A549 (cell line): Measurements from ENCODE around the gene RORC. TPM values are rescaled to one million over a fixed set of nuclear protein-coding genes. Genes with fewer than 3 reads are reported as not detected.

Source experiments
- ATAC-seq, 2 experiments: fragments of 200-7000 bp in 1 of 2; fragments of >200 bp in 1 of 2; cut with Nextera tagmentation in 1 of 2; cut with Tn5 transposase in 1 of 2; 3 replicates each; pipeline versions ENCODE4 v1.8.0 to v1.9.1; 2018 to 2020; ENCODE audit warnings: mild to moderate bottlenecking in 1 of 2, moderate library complexity in 1 of 2
- CTCF ChIA-PET: fragments of 300-600 bp; sonication (Branson Sonifier 250); formaldehyde crosslinking; extraction: SDS; loops from one replicate; lab custom pipeline; 2021; ENCODE audit warnings: antibody characterized with exemption, inconsistent platforms; lab: Yijun Ruan, JAX
- POLR2A ChIA-PET: fragments of 350-600 bp; formaldehyde crosslinking; extraction: SDS; loops from one replicate; lab custom pipeline; 2021; ENCODE audit warnings: antibody characterized with exemption, inconsistent platforms; lab: Yijun Ruan, JAX
- DNase-seq, 2 experiments: peaks; one replicate each; pipeline versions ENCODE4 v3.0.0 to v3.0.0-alpha.2; 2011 to 2016; ENCODE audit warnings: low read depth in 1 of 2, low spot score in 1 of 2
- FAIRE-seq: peaks from 2 replicates; lab custom pipeline; 2011; peaks lifted over from hg19 to GRCh38; lab: Jason Lieb, UNC
- H3K27ac ChIP-seq, 2 experiments: fragments of >200 bp; sonication (Bioruptor Twin); formaldehyde crosslinking; 3 replicates each; pipeline ENCODE4 v1.5.1; 2016 to 2017
- H3K4me1 ChIP-seq: fragments of >200 bp; sonication (Bioruptor Twin); formaldehyde crosslinking; 3 replicates; pipeline ENCODE4 v1.6.1; 2016
- H3K4me2 ChIP-seq: fragments of >200 bp; sonication (Bioruptor Twin); formaldehyde crosslinking; 3 replicates; pipeline ENCODE4 v1.6.1; 2016
- H3K4me3 ChIP-seq: fragments of >200 bp; sonication (Bioruptor Twin); formaldehyde crosslinking; 3 replicates; pipeline ENCODE4 v1.5.1; 2016
- H3K9me3 ChIP-seq: fragments of >200 bp; sonication (Bioruptor Twin); formaldehyde crosslinking; 3 replicates; pipeline ENCODE4 v1.6.1; 2016
- EHF ChIP-seq: fragments of 250-450 bp; sonication (Bioruptor Pico); IDR thresholded peaks from 2 replicates; pipeline ENCODE4 v1.5.0; 2020; ENCODE audit warnings: mild to moderate bottlenecking
- ESRRA ChIP-seq: fragments of 150-350 bp; IDR thresholded peaks from 2 replicates; pipeline ENCODE4 v1.6.1; 2014; ENCODE audit warnings: mild to moderate bottlenecking, low read length, borderline replicate concordance
- HDAC2 ChIP-seq: fragments of 200-600 bp; sonication (generic); IDR thresholded peaks from 2 replicates; pipeline ENCODE4 v1.6.1; 2016
- HEYL ChIP-seq: fragments of 250-450 bp; sonication (Bioruptor Pico); IDR thresholded peaks from 2 replicates; pipeline ENCODE4 v1.8.0; 2021; ENCODE audit warnings: mild to moderate bottlenecking, moderate library complexity
- HOXB5 ChIP-seq: fragments of 250-450 bp; sonication (Bioruptor Pico); IDR thresholded peaks from 2 replicates; pipeline ENCODE4 v1.5.0; 2020; ENCODE audit warnings: mild to moderate bottlenecking, moderate library complexity
- JUN ChIP-seq, 2 experiments: fragments of >200 bp; sonication (Bioruptor Twin); formaldehyde crosslinking; IDR thresholded peaks; 2 replicates in 1 of 2; 3 replicates in 1 of 2; pipeline ENCODE4 v1.6.1; 2016 to 2017
- MAZ ChIP-seq: fragments of 150-350 bp; IDR thresholded peaks from 2 replicates; pipeline ENCODE4 v1.6.1; 2014; ENCODE audit warnings: antibody characterized with exemption, low read depth, low read length, borderline replicate concordance
- MYC ChIP-seq: IDR thresholded peaks from 2 replicates; pipeline ENCODE4 v1.6.1; 2012; ENCODE audit warnings: mild to moderate bottlenecking, inconsistent platforms, low read length, improper control_type of control experiment, borderline replicate concordance
- RARB ChIP-seq: fragments of 250-450 bp; sonication (Bioruptor Pico); IDR thresholded peaks from 2 replicates; pipeline ENCODE4 v1.8.0; 2021; ENCODE audit warnings: mild to moderate bottlenecking, moderate library complexity
- RCOR1 ChIP-seq: fragments of 150-350 bp; IDR thresholded peaks from 2 replicates; pipeline ENCODE4 v1.6.1; 2014; ENCODE audit warnings: antibody characterized with exemption, low read length, low read depth
- RFX5 ChIP-seq: fragments of 450-650 bp; IDR thresholded peaks from 2 replicates; pipeline ENCODE4 v1.7.1; 2014; ENCODE audit warnings: antibody characterized with exemption, mild to moderate bottlenecking, moderate library complexity
- SMC3 ChIP-seq: fragments of >200 bp; sonication (Bioruptor Twin); formaldehyde crosslinking; IDR thresholded peaks from 3 replicates; pipeline ENCODE4 v1.6.1; 2018; ENCODE audit warnings: inconsistent platforms
- TP53 ChIP-seq: fragments of 250-450 bp; sonication (Bioruptor Pico); IDR thresholded peaks from 2 replicates; pipeline ENCODE4 v1.5.0; 2021; ENCODE audit warnings: mild to moderate bottlenecking, moderate library complexity
- ZC3H11A ChIP-seq: fragments of 450-650 bp; IDR thresholded peaks from 2 replicates; pipeline ENCODE4 v1.6.1; 2014; ENCODE audit warnings: antibody characterized with exemption, mild to moderate bottlenecking
- ZFP36 ChIP-seq: fragments of 450-650 bp; IDR thresholded peaks from 2 replicates; pipeline ENCODE4 v1.6.1; 2014; ENCODE audit warnings: borderline replicate concordance; ENCODE audit not compliant: partially characterized antibody
- ZSCAN20 ChIP-seq: fragments of 250-450 bp; sonication (Bioruptor Pico); IDR thresholded peaks from 2 replicates; pipeline ENCODE4 v1.8.0; 2022; ENCODE audit warnings: mild to moderate bottlenecking, moderate library complexity
- WGBS: methylation state at CpG from one replicate; pipeline ENCODE4 v1.1.6; 2017; ENCODE audit errors: missing lambda C conversion rate; 5-methylcytosine and 5-hydroxymethylcytosine counted together
- polyA plus RNA-seq, 4 experiments: library from polyadenylated mRNA; depleted of rRNA in 3 of 4; stranded (reverse); fragments of >200 nt; fragmentation: RNase III in 1 of 4; extraction: RNeasy Plus Mini Kit Qiagen cat#74134 plus additional on column Dnase treatment in 1 of 4; gene quantifications; 2 replicates in 3 of 4; 3 replicates in 1 of 4; pipeline ENCODE4 v1.2.3, GENCODE V29; 2011 to 2017
- TF ChIP-seq, protein P1 (sequence below): IDR thresholded peaks from 2 replicates; pipeline ENCODE4 v1.6.1; 2012
- TF ChIP-seq, protein P2 (sequence below): fragments of 150-350 bp; IDR thresholded peaks from 2 replicates; pipeline ENCODE4 v1.6.1; 2014; ENCODE audit warnings: low read depth, mild to moderate bottlenecking, low read length
- TF ChIP-seq, protein P3 (sequence below): fragments of 450-650 bp; IDR thresholded peaks from 2 replicates; pipeline ENCODE4 v1.6.1; 2014; ENCODE audit warnings: antibody characterized with exemption
- TF ChIP-seq, protein P4 (sequence below): fragments of >200 bp; sonication (Bioruptor Twin); formaldehyde crosslinking; IDR thresholded peaks from 2 replicates; pipeline ENCODE4 v1.6.1; 2016

RORC gene
- polyA plus RNA-seq, 2 of the 4 experiments (the other 2 are of a cell fraction): 0.06 to 0.25 TPM

DNA sequence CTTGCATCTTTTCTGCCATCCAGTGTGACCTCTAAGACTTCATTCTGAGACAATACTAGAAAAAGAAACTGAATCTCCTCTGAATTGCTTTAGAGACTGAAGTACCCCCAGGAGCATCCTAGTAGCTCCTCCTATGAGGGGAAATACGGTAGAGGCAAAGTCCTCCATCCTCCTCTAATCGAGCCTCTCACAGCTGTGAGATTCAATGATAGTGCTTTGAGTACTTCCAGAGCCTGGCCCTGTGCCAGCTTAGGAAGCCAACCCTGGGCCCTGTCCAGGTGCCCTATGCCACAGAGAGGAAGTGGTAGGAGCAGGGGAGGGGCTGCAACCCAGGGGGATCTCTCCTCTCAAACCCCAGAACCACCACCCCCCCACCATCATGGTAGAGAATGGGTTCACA lies 10.7 kb downstream of the RORC start:
- H3K9me3 ChIP-seq: no peaks in the 10 kb centered on the region
- no peak for FAIRE-seq
- no peak for TF ChIP-seq RARB
- no peak for TF ChIP-seq JUN (IDR thresholded peaks at IDR 0.05)
- TF ChIP-seq, protein P1, sequence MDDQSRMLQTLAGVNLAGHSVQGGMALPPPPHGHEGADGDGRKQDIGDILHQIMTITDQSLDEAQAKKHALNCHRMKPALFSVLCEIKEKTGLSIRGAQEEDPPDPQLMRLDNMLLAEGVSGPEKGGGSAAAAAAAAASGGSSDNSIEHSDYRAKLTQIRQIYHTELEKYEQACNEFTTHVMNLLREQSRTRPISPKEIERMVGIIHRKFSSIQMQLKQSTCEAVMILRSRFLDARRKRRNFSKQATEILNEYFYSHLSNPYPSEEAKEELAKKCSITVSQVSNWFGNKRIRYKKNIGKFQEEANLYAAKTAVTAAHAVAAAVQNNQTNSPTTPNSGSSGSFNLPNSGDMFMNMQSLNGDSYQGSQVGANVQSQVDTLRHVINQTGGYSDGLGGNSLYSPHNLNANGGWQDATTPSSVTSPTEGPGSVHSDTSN: no peak
- no peak for TF ChIP-seq HEYL
- TF ChIP-seq, protein P2, sequence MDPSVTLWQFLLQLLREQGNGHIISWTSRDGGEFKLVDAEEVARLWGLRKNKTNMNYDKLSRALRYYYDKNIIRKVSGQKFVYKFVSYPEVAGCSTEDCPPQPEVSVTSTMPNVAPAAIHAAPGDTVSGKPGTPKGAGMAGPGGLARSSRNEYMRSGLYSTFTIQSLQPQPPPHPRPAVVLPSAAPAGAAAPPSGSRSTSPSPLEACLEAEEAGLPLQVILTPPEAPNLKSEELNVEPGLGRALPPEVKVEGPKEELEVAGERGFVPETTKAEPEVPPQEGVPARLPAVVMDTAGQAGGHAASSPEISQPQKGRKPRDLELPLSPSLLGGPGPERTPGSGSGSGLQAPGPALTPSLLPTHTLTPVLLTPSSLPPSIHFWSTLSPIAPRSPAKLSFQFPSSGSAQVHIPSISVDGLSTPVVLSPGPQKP: no peak
- TF ChIP-seq, protein P3, sequence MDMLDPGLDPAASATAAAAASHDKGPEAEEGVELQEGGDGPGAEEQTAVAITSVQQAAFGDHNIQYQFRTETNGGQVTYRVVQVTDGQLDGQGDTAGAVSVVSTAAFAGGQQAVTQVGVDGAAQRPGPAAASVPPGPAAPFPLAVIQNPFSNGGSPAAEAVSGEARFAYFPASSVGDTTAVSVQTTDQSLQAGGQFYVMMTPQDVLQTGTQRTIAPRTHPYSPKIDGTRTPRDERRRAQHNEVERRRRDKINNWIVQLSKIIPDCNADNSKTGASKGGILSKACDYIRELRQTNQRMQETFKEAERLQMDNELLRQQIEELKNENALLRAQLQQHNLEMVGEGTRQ: no peak
- no peak for TF ChIP-seq HDAC2
- no peak for TF ChIP-seq TP53 (CRISPR knock-in tag)
- no peak for TF ChIP-seq EHF (CRISPR knock-in tag)
- no peak for TF ChIP-seq ZFP36
- no peak for TF ChIP-seq SMC3
- TF ChIP-seq RCOR1: no peak
- TF ChIP-seq, all 56 proteins: peak for 0
- no peak for DNase-seq
- peak overlapping the region in 1 of 2 experiments; percentile 70; a peak in 4 of 6 replicates for H3K27ac ChIP-seq
- ChIA-PET POLR2A (no interaction called here), CTCF (interaction anchor here (0.5 to 8.7 kb wide), 6 partner anchors 10 to 517 kb away, joined by 3 to 77 read pairs (median 5); no protein-coding TSS in a partner anchor)
- ATAC-seq: no peak
- 46% methylated on average over 2 of the region's 2 CpGs for WGBS
- peaks cover 16% of the 10 kb centered on the region for H3K4me1 ChIP-seq
- H3K4me3 ChIP-seq: no peak overlapping the region
- peak overlapping the region; percentile 18; the same call in 1 of the 3 replicates for H3K4me2 ChIP-seq

DNA sequence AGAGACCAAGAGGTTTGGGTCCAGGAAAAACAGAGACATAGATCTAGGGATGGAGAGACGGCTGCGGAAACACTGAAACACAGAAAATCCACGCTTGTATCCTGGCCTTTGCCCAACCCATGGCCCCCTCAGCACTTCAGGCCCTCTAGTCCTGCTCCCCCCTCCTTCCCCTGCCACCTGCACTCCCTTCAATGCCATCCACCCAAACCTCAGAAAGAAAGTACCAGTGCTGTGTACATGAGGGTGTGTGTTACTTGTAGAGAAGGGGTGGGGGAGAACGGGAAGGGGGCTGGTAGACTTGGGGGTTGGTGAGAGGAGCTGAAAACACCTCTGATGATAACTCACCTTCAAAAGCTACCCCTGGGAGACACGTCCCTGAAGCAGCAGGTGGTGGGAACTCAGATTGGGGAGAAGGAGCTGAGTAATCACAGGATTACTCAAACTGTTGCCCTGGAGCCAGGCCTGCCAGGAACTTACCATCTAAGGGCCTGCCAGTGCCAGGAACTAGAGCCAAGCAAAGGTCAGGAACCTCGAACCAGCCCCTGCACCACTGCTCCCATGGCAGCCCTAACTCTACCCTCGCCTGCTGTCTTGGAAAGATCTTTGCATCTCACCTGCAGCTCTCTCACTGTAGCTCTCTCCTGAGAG lies 11.5 kb downstream of the RORC start:
- FAIRE-seq (no peak), DNase-seq (peak in 1 of 2 experiments; percentile 15), ATAC-seq (peak; percentile 29 to 40; a peak in 1 of 6 replicates)
- POLR2A ChIA-PET: no interaction called here
- CTCF ChIA-PET: interaction anchor here (1.1 to 8.7 kb wide), 5 partner anchors 10 to 226 kb away, joined by 3 to 77 read pairs (median 6); no protein-coding TSS in a partner anchor
- H3K4me3 ChIP-seq: no peak overlapping the region
- WGBS: 48% methylated on average over 7 of the region's 7 CpGs
- peaks cover 16% of the 10 kb centered on the region for H3K4me1 ChIP-seq
- peak overlapping the region; percentile 18; the same call in 1 of the 3 replicates for H3K4me2 ChIP-seq
- H3K9me3 ChIP-seq: no peaks in the 10 kb centered on the region
- peak overlapping the region in 1 of 2 experiments; percentile 70; a peak in 4 of 6 replicates for H3K27ac ChIP-seq
- TF ChIP-seq, protein P4, sequence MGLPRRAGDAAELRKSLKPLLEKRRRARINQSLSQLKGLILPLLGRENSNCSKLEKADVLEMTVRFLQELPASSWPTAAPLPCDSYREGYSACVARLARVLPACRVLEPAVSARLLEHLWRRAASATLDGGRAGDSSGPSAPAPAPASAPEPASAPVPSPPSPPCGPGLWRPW: no peak
- TF ChIP-seq HDAC2 (no peak), ZC3H11A (no peak), MAZ (no peak), MYC (no peak), RARB (no peak), RFX5 (no peak), SMC3 (no peak), ESRRA (no peak), HOXB5 (CRISPR knock-in tag) (no peak), ZSCAN20 (CRISPR knock-in tag) (no peak)
